ENCODE data around the gene GTF3C4.

DNA sequence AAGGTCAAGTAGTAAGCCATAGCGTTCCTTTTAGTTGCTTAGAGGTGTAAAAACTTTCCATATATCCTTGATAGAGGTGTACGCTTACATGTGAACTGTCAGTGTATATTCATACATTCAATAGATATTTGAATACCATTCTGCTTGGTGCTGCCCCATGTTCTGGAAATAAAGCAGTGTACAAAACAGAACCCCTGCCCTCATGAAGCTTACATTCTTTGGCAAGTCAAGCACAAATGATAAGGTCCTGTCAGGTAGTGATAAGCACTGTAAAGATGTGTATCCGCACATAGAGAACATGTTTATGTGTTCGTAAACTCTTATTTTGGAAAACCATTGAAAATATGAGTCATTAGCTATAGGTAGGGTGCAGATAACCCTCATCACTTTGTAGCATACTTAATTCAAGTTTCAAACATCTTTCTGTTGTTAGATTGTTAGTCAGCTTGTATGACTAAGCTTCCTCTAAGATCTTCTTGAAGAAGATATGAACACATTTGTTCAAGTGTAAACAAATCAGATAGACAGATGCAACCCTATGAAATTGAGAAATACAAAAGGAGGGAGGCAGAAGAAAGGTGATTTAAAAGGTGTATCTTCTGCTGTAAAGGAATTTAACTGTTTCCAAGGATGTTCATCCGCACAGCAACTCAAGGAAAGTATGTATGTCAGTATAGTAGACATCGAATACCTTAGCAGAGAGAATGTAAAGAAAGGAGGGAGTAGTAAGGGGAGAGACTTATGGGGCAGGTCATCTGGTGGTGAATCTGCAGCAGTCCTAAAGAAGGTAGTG, 1.6 kb downstream of the GTF3C4 start:
- no peak for TF ChIP-seq TAF1 (IDR thresholded peaks at IDR 0.05; ENCODE audit: borderline replicate concordance, low read depth, low read length)
- no peak for TF ChIP-seq POLR2A (IDR thresholded peaks at IDR 0.05; ENCODE audit: low read depth, low read length)
